ENCODE results near the gene BTD. TPM values are rescaled to one million over a fixed set of nuclear protein-coding genes. Genes with fewer than 3 reads are reported as not detected.

The BTD gene
- total RNA-seq, 1 donor from 2014 or later = 23.0 TPM

GRCh38 chr3:15633766-15634598 lies 32.4 kb downstream of the BTD start:
- Histone ChIP-seq H3K27ac (ENCODE audit: low read depth, low read length) (peak overlapping the region; percentile 90), H3K27me3 (ENCODE audit: control insufficient read depth in 3 of 3, insufficient read depth in 3 of 3, low read length in 3 of 3) (no peaks in the 10 kb centered on the region), H3K9ac (ENCODE audit: low read depth in 1 of 3, low read length in 3 of 3) (peak overlapping the region; percentile 26 to 42 (median 34)), H3K4me3 (ENCODE audit: low read length in 3 of 3) (no peak overlapping the region), H3K36me3 (ENCODE audit: control insufficient read depth in 3 of 3, insufficient read depth in 3 of 3, low read length in 3 of 3) (no peaks in the 10 kb centered on the region), H3K9me3 (ENCODE audit: control insufficient read depth in 3 of 3, low read length in 3 of 3) (no peaks in the 10 kb centered on the region), H3K4me1 (ENCODE audit: control insufficient read depth in 3 of 3, insufficient read depth in 3 of 3, low read length in 3 of 3) (peaks cover 61 to 80% (median 69%) of the 10 kb centered on the region in 3 donors)

GRCh38 chr3:15634671-15635070 lies 33.1 kb downstream of the BTD start:
- H3K4me1 ChIP-seq (ENCODE audit: control insufficient read depth in 3 of 3, insufficient read depth in 3 of 3, low read length in 3 of 3) = peaks cover 61 to 80% (median 74%) of the 10 kb centered on the region in 3 donors
- no peaks in the 10 kb centered on the region for H3K27me3 ChIP-seq (ENCODE audit: control insufficient read depth in 3 of 3, insufficient read depth in 3 of 3, low read length in 3 of 3)
- peak overlapping the region; percentile 90 for H3K27ac ChIP-seq (ENCODE audit: low read depth, low read length)
- H3K9ac ChIP-seq (ENCODE audit: low read depth in 1 of 3, low read length in 3 of 3) = peak overlapping the region; percentile 26 to 42 (median 34)
- no peak overlapping the region for H3K4me3 ChIP-seq (ENCODE audit: low read length in 3 of 3)
- no peaks in the 10 kb centered on the region for H3K9me3 ChIP-seq (ENCODE audit: control insufficient read depth in 3 of 3, low read length in 3 of 3)
- no peaks in the 10 kb centered on the region for H3K36me3 ChIP-seq (ENCODE audit: control insufficient read depth in 3 of 3, insufficient read depth in 3 of 3, low read length in 3 of 3)

GRCh38 chr3:15635121-15635661 lies 33.6 kb downstream of the BTD start:
- H3K9ac ChIP-seq (ENCODE audit: low read depth in 1 of 3, low read length in 3 of 3) = peak overlapping the region in 2 of 3 donors; percentile 26 to 42
- H3K27ac ChIP-seq (ENCODE audit: low read depth, low read length) = peak overlapping the region; percentile 90
- H3K9me3 ChIP-seq (ENCODE audit: control insufficient read depth in 3 of 3, low read length in 3 of 3) = no peaks in the 10 kb centered on the region
- peaks cover 57 to 75% (median 71%) of the 10 kb centered on the region in 3 donors for H3K4me1 ChIP-seq (ENCODE audit: control insufficient read depth in 3 of 3, insufficient read depth in 3 of 3, low read length in 3 of 3)
- H3K27me3 ChIP-seq (ENCODE audit: control insufficient read depth in 3 of 3, insufficient read depth in 3 of 3, low read length in 3 of 3) = no peaks in the 10 kb centered on the region
- peak overlapping the region; percentile 23 to 34 (median 28) for H3K4me3 ChIP-seq (ENCODE audit: low read length in 3 of 3)
- H3K36me3 ChIP-seq (ENCODE audit: control insufficient read depth in 3 of 3, insufficient read depth in 3 of 3, low read length in 3 of 3) = no peaks in the 10 kb centered on the region

GRCh38 chr3:15636028-15636709 lies 34.6 kb downstream of the BTD start:
- peak overlapping the region; percentile 2 to 59 (median 42) for H3K9ac ChIP-seq (ENCODE audit: low read depth in 1 of 3, low read length in 3 of 3)

GRCh38 chr3:15637131-15637951 lies 35.8 kb downstream of the BTD start:
- Histone ChIP-seq H3K4me3 (ENCODE audit: low read length in 3 of 3) (peak overlapping the region in 1 of 3 donors; percentile 42), H3K9ac (ENCODE audit: low read depth in 1 of 3, low read length in 3 of 3) (peak overlapping the region; percentile 2 to 42 (median 34)), H3K27ac (ENCODE audit: low read depth, low read length) (peak overlapping the region; percentile 90), H3K27me3 (ENCODE audit: control insufficient read depth in 3 of 3, insufficient read depth in 3 of 3, low read length in 3 of 3) (no peaks in the 10 kb centered on the region), H3K9me3 (ENCODE audit: control insufficient read depth in 3 of 3, low read length in 3 of 3) (no peaks in the 10 kb centered on the region), H3K36me3 (ENCODE audit: control insufficient read depth in 3 of 3, insufficient read depth in 3 of 3, low read length in 3 of 3) (peaks cover 0 to 3% (median 0%) of the 10 kb centered on the region in 3 donors), H3K4me1 (ENCODE audit: control insufficient read depth in 3 of 3, insufficient read depth in 3 of 3, low read length in 3 of 3) (peaks cover 55 to 69% (median 62%) of the 10 kb centered on the region in 3 donors)

More at GRCh38 chr3:15636028-15636709, 34.6 kb downstream of the BTD start:
- H3K9me3 ChIP-seq (ENCODE audit: control insufficient read depth in 3 of 3, low read length in 3 of 3) = no peaks in the 10 kb centered on the region
- H3K27ac ChIP-seq (ENCODE audit: low read depth, low read length) = peak overlapping the region; percentile 90
- no peaks in the 10 kb centered on the region for H3K27me3 ChIP-seq (ENCODE audit: control insufficient read depth in 3 of 3, insufficient read depth in 3 of 3, low read length in 3 of 3)
- H3K36me3 ChIP-seq (ENCODE audit: control insufficient read depth in 3 of 3, insufficient read depth in 3 of 3, low read length in 3 of 3) = no peaks in the 10 kb centered on the region
- peak overlapping the region; percentile 23 to 34 (median 28) for H3K4me3 ChIP-seq (ENCODE audit: low read length in 3 of 3)
- H3K4me1 ChIP-seq (ENCODE audit: control insufficient read depth in 3 of 3, insufficient read depth in 3 of 3, low read length in 3 of 3) = peaks cover 53 to 71% (median 68%) of the 10 kb centered on the region in 3 donors

- Histone ChIP-seq H3K36me3 (ENCODE audit: control insufficient read depth in 3 of 3, insufficient read depth in 3 of 3, low read length in 3 of 3) (peaks cover 0 to 3% (median 0%) of the 10 kb centered on the region in 3 donors), H3K9ac (ENCODE audit: low read depth in 1 of 3, low read length in 3 of 3) (peak overlapping the region in 1 of 3 donors; percentile 42), H3K4me3 (ENCODE audit: low read length in 3 of 3) (peak overlapping the region in 1 of 3 donors; percentile 7), H3K27me3 (ENCODE audit: control insufficient read depth in 3 of 3, insufficient read depth in 3 of 3, low read length in 3 of 3) (no peaks in the 10 kb centered on the region), H3K9me3 (ENCODE audit: control insufficient read depth in 3 of 3, low read length in 3 of 3) (no peaks in the 10 kb centered on the region), H3K4me1 (ENCODE audit: control insufficient read depth in 3 of 3, insufficient read depth in 3 of 3, low read length in 3 of 3) (peaks cover 55 to 65% (median 62%) of the 10 kb centered on the region in 3 donors), H3K27ac (ENCODE audit: low read depth, low read length) (peak overlapping the region; percentile 90)
Observed at GRCh38 chr3:15638193-15638890, 36.8 kb downstream of the BTD start.

GRCh38 chr3:15638891-15639262 lies 37.3 kb downstream of the BTD start:
- Histone ChIP-seq H3K4me1 (ENCODE audit: control insufficient read depth in 3 of 3, insufficient read depth in 3 of 3, low read length in 3 of 3) (peaks cover 51 to 60% (median 60%) of the 10 kb centered on the region in 3 donors), H3K9ac (ENCODE audit: low read depth in 1 of 3, low read length in 3 of 3) (no peak overlapping the region), H3K27me3 (ENCODE audit: control insufficient read depth in 3 of 3, insufficient read depth in 3 of 3, low read length in 3 of 3) (no peaks in the 10 kb centered on the region), H3K27ac (ENCODE audit: low read depth, low read length) (peak overlapping the region; percentile 90), H3K4me3 (ENCODE audit: low read length in 3 of 3) (no peak overlapping the region), H3K9me3 (ENCODE audit: control insufficient read depth in 3 of 3, low read length in 3 of 3) (no peaks in the 10 kb centered on the region), H3K36me3 (ENCODE audit: control insufficient read depth in 3 of 3, insufficient read depth in 3 of 3, low read length in 3 of 3) (peaks cover 0 to 3% (median 0%) of the 10 kb centered on the region in 3 donors)

- Histone ChIP-seq H3K4me3 (ENCODE audit: low read length in 3 of 3) (no peak overlapping the region), H3K36me3 (ENCODE audit: control insufficient read depth in 3 of 3, insufficient read depth in 3 of 3, low read length in 3 of 3) (peaks cover 0 to 7% (median 5%) of the 10 kb centered on the region in 3 donors), H3K27ac (ENCODE audit: low read depth, low read length) (peak overlapping the region; percentile 87), H3K9me3 (ENCODE audit: control insufficient read depth in 3 of 3, low read length in 3 of 3) (no peaks in the 10 kb centered on the region), H3K27me3 (ENCODE audit: control insufficient read depth in 3 of 3, insufficient read depth in 3 of 3, low read length in 3 of 3) (no peaks in the 10 kb centered on the region), H3K4me1 (ENCODE audit: control insufficient read depth in 3 of 3, insufficient read depth in 3 of 3, low read length in 3 of 3) (peaks cover 38 to 43% (median 39%) of the 10 kb centered on the region in 3 donors), H3K9ac (ENCODE audit: low read depth in 1 of 3, low read length in 3 of 3) (peak overlapping the region in 2 of 3 donors; percentile 24 to 46)
Observed at GRCh38 chr3:15645246-15645645, 43.7 kb downstream of the BTD start.

Data from skeletal muscle tissue (tissue), 4 donors.